Pulmonary artery endothelial cell (primary cell): Measurements from ENCODE around the gene TNFAIP8L1. TPM values are rescaled to one million over a fixed set of nuclear protein-coding genes. Genes with fewer than 3 reads are reported as not detected.
"Not testable (repeated sequence)": the region's sequence is repeated elsewhere in the genome, so short reads cannot be mapped to it uniquely, and the experiment has no call there.

ENCODE experiments used
- DNase-seq: peaks from one replicate; pipeline ENCODE4 v3.0.0-alpha.2; 2011; ENCODE audit warnings: low read depth, low spot score
- total RNA-seq: library from RNA; depleted of rRNA; stranded (reverse); fragments of >200 nt; gene quantifications from 2 replicates; pipeline ENCODE4 v1.2.3, GENCODE V29; 2014

Gene TNFAIP8L1
- 30.5 and 40.3 TPM in 2 replicates for total RNA-seq

GRCh38 chr19:4638828-4639530 lies at the start of gene TNFAIP8L1:
TSS of gene TNFAIP8L1 (plus strand) at chr19:4639516. CDS start at chr19:4651870, 12,354 bp downstream.
- DNase-seq, result peak; percentile 84

GRCh38 chr19:4589579-4590410 lies 49.5 kb upstream of the TNFAIP8L1 start:
- DNase-seq, result no peak

- DNase-seq, result no peak
Measured at GRCh38 chr19:4590559-4590958, 48.8 kb upstream of the TNFAIP8L1 start.

- no peak for DNase-seq
Measured at GRCh38 chr19:4591320-4591719, 48.0 kb upstream of the TNFAIP8L1 start.

GRCh38 chr19:4592445-4592844 lies 46.9 kb upstream of the TNFAIP8L1 start:
- DNase-seq, result no peak

GRCh38 chr19:4593409-4593851 lies 45.9 kb upstream of the TNFAIP8L1 start:
- DNase-seq, result no peak

- DNase-seq, result no peak
Measured at GRCh38 chr19:4594201-4594600, 45.1 kb upstream of the TNFAIP8L1 start.

GRCh38 chr19:4595158-4595557 lies 44.2 kb upstream of the TNFAIP8L1 start:
- not testable (repeated sequence) for DNase-seq

- DNase-seq, result no peak
Measured at GRCh38 chr19:4596033-4596904, 43.0 kb upstream of the TNFAIP8L1 start.

GRCh38 chr19:4597278-4597974 lies 41.9 kb upstream of the TNFAIP8L1 start:
- no peak for DNase-seq

- DNase-seq, result no peak
Measured at GRCh38 chr19:4597975-4598671, 41.2 kb upstream of the TNFAIP8L1 start.

GRCh38 chr19:4598712-4599111 lies 40.6 kb upstream of the TNFAIP8L1 start:
- DNase-seq, result no peak

- no peak for DNase-seq
Measured at GRCh38 chr19:4600082-4600481, 39.2 kb upstream of the TNFAIP8L1 start.

- DNase-seq, result no peak
Measured at GRCh38 chr19:4600893-4601292, 38.4 kb upstream of the TNFAIP8L1 start.

- DNase-seq, result no peak
Measured at GRCh38 chr19:4602173-4602788, 37.0 kb upstream of the TNFAIP8L1 start.

GRCh38 chr19:4602915-4603314 lies 36.4 kb upstream of the TNFAIP8L1 start:
- DNase-seq, result no peak

GRCh38 chr19:4604912-4605311 lies 34.4 kb upstream of the TNFAIP8L1 start:
- DNase-seq, result no peak

GRCh38 chr19:4606181-4606580 lies 33.1 kb upstream of the TNFAIP8L1 start:
- no peak for DNase-seq

GRCh38 chr19:4606921-4607678 lies 32.2 kb upstream of the TNFAIP8L1 start:
- DNase-seq, result no peak
